Measurements from ENCODE around the gene RAB39B. TPM values are rescaled to one million over a fixed set of nuclear protein-coding genes. Genes with fewer than 3 reads are reported as not detected.

The RAB39B gene
- total and polyA plus RNA-seq, 10 of the 15 experiments (the other 5 are each of a cell fraction or from before 2014, with no cell fraction given), result 1.6 to 8.6 (median 6.7) TPM

GRCh38 chrX:155279873-155280272 lies 15.6 kb upstream of the RAB39B start:
- no peak overlapping the region for H3K27ac ChIP-seq (ENCODE audit: control insufficient read depth, insufficient read depth)
- TF ChIP-seq EZH2 (IDR thresholded peaks at IDR 0.05; ENCODE audit: borderline replicate concordance, control insufficient read depth, low read depth, low read length) (no peak), PAX5 (IDR thresholded peaks at IDR 0.05; ENCODE audit: borderline replicate concordance, low read depth, low read length) (no peak), FOXM1 (IDR thresholded peaks at IDR 0.05; ENCODE audit: low read depth, low read length) (no peak), ZBTB4 (CRISPR knock-in tag; IDR thresholded peaks at IDR 0.05) (no peak), BCL11A (IDR thresholded peaks at IDR 0.05; ENCODE audit: low read depth, low read length) (no peak), FOS (IDR thresholded peaks at IDR 0.05; ENCODE audit: borderline replicate concordance, extremely low read depth, insufficient read length) (no peak), BCL3 (IDR thresholded peaks at IDR 0.05; ENCODE audit: borderline replicate concordance, insufficient read depth, low read depth, low read length, poor library complexity, severe bottlenecking) (no peak)
- H3K9me3 ChIP-seq (replicated peaks; ENCODE audit: control insufficient read depth, insufficient read depth, low read length), result no peaks in the 10 kb centered on the region
- H3K4me3 ChIP-seq, result no peak overlapping the region
- no peak overlapping the region for H3K9ac ChIP-seq (ENCODE audit: control insufficient read depth, insufficient read depth, low read length)
- ChIA-PET POLR2A (no interaction called here), SMC1A (ENCODE audit: uncharacterized antibody, unreplicated experiment) (no interaction called here), CTCF (no interaction called here), RAD21 (ENCODE audit: unreplicated experiment) (no interaction called here)
- no peak for DNase-seq (ENCODE audit: low read depth, low spot score)
- no peaks in the 10 kb centered on the region for H3K27me3 ChIP-seq (replicated peaks in 1 of 2; ENCODE audit: control insufficient read depth in 2 of 2, insufficient read depth in 2 of 2, low read length in 1 of 2)
- no peak overlapping the region for H2AFZ ChIP-seq (ENCODE audit: control insufficient read depth, low read depth, low read length)
- no TSS peak for BruUV-seq (replicated peaks)
- no peaks in the 10 kb centered on the region for H3K79me2 ChIP-seq (ENCODE audit: control insufficient read depth, insufficient read depth, low read length)
- no peak overlapping the region for H3K4me2 ChIP-seq (ENCODE audit: control insufficient read depth, insufficient read depth)
- no peak for ATAC-seq
- no peak for FAIRE-seq
- in situ Hi-C loops (cut with MboI), result loop anchor here (25.0 kb wide), 1 partner anchor 257 kb away; no protein-coding TSS in a partner anchor
- no peaks in the 10 kb centered on the region for H3K36me3 ChIP-seq (ENCODE audit: control insufficient read depth in 2 of 2, insufficient read depth in 2 of 2, low read length in 1 of 2)
- intact Hi-C loops (cut with micrococcal nuclease; ENCODE audit: unreplicated experiment), result no loop called here
- no peaks in the 10 kb centered on the region for H3K4me1 ChIP-seq (ENCODE audit: control insufficient read depth, insufficient read depth, low read length)
- WGBS (ENCODE audit: insufficient coverage, insufficient replicate concordance, low lambda C conversion rate, missing lambda C conversion rate), result 92% methylated on average over 1 of the region's 1 CpG
- no peaks in the 10 kb centered on the region for H4K20me1 ChIP-seq (ENCODE audit: control insufficient read depth, insufficient read depth)

All from GM12878 (cell line).